HCT116 (cell line): ENCODE data around the gene IL15.

Experiments used
- ELF1 ChIP-seq: IDR thresholded peaks from 2 replicates; pipeline ENCODE4 v1.6.1; 2012; ENCODE audit warnings: low read depth, borderline replicate concordance
- EZH2 ChIP-seq: fragments of 200-600 bp; sonication (generic); IDR thresholded peaks from 2 replicates; pipeline ENCODE4 v1.6.1; 2017; ENCODE audit warnings: antibody characterized with exemption, mixed run types
- EZH2phosphoT487 ChIP-seq: fragments of 200-600 bp; IDR thresholded peaks from 2 replicates; pipeline ENCODE4 v1.6.1; 2018; ENCODE audit warnings: antibody characterized with exemption, borderline replicate concordance
- POLR2A ChIP-seq: IDR thresholded peaks from 2 replicates; pipeline ENCODE4 v1.7.0; 2011; ENCODE audit warnings: borderline replicate concordance; ENCODE audit not compliant: insufficient read depth, insufficient read length; ENCODE audit errors: extremely low read depth
- POLR2AphosphoS5 ChIP-seq: IDR thresholded peaks from 2 replicates; pipeline ENCODE4 v1.6.1; 2011; ENCODE audit warnings: mild to moderate bottlenecking, low read depth, low read length, moderate library complexity
- YY1 ChIP-seq: IDR thresholded peaks from 2 replicates; pipeline ENCODE4 v1.6.1; 2011; ENCODE audit warnings: low read length, low read depth, moderate library complexity, mild to moderate bottlenecking; ENCODE audit not compliant: insufficient replicate concordance; ENCODE audit errors: extremely low read depth
- ZFX ChIP-seq: fragments of 450-650 bp; IDR thresholded peaks from 2 replicates; pipeline ENCODE4 v1.6.1; 2017
- ZNF274 ChIP-seq: fragments of 200-500 bp; sonication (Bioruptor generic); IDR thresholded peaks from 2 replicates; pipeline ENCODE4 v1.6.1; 2014; ENCODE audit warnings: mild to moderate bottlenecking, low read depth, low read length, inconsistent platforms
- TF ChIP-seq, protein P1 (sequence below): IDR thresholded peaks from 2 replicates; pipeline ENCODE4 v1.6.1; 2012
- TF ChIP-seq, protein P2 (sequence below), 3 experiments: fragments of 200-600 bp in 1 of 3; sonication (generic) in 1 of 3; IDR thresholded peaks in 2 of 3; conservative IDR thresholded peaks in 1 of 3; 2 replicates each; pipeline ENCODE4 v1.5.1; 2012 to 2017; ENCODE audit warnings: low read depth in 2 of 3, low read length in 2 of 3, antibody characterized with exemption in 1 of 3, borderline replicate concordance in 1 of 3, control low read depth in 1 of 3, mild to moderate bottlenecking in 1 of 3, mixed read lengths in 1 of 3, mixed run types in 1 of 3, moderate library complexity in 1 of 3; ENCODE audit not compliant: insufficient read depth in 1 of 3

DNA sequence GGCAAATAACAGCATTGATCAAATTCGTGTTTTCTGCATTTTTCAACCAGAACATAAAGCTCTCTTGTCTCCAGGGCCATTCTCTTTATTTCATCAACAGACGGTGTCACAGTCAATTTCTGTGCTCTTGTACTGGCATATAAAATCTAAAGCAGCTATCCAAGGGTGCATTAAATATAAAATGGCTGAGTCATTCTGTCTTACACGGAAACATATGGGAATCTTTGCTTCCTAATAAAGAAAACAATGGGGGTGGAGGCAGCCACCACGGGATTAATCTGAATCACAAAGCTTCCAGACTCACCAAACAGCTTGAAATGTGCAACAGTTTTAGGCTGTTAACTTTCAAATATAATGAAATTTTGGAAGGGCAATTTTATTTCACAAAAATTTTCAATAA is 132.6 kb downstream of the IL15 start:
- no peak for TF ChIP-seq POLR2AphosphoS5
- no peak for TF ChIP-seq EZH2
- TF ChIP-seq ELF1, result no peak
- TF ChIP-seq ZFX, result no peak
- TF ChIP-seq YY1, result no peak
- TF ChIP-seq, protein P1, sequence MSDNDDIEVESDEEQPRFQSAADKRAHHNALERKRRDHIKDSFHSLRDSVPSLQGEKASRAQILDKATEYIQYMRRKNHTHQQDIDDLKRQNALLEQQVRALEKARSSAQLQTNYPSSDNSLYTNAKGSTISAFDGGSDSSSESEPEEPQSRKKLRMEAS, result no peak
- TF ChIP-seq ZNF274, result no peak
- no peak for TF ChIP-seq POLR2A
- TF ChIP-seq, protein P2, sequence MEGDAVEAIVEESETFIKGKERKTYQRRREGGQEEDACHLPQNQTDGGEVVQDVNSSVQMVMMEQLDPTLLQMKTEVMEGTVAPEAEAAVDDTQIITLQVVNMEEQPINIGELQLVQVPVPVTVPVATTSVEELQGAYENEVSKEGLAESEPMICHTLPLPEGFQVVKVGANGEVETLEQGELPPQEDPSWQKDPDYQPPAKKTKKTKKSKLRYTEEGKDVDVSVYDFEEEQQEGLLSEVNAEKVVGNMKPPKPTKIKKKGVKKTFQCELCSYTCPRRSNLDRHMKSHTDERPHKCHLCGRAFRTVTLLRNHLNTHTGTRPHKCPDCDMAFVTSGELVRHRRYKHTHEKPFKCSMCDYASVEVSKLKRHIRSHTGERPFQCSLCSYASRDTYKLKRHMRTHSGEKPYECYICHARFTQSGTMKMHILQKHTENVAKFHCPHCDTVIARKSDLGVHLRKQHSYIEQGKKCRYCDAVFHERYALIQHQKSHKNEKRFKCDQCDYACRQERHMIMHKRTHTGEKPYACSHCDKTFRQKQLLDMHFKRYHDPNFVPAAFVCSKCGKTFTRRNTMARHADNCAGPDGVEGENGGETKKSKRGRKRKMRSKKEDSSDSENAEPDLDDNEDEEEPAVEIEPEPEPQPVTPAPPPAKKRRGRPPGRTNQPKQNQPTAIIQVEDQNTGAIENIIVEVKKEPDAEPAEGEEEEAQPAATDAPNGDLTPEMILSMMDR (IDR thresholded peaks at IDR 0.05 in 2 of 3, conservative IDR thresholded peaks at IDR 0.05 in 1 of 3; ENCODE audit: borderline replicate concordance in 1 of 3, insufficient read depth in 1 of 3, low read depth in 2 of 3, low read length in 2 of 3), result no peak
- TF ChIP-seq EZH2phosphoT487, result no peak
